Uterus (tissue), 4 donors: ENCODE data around the gene PLAAT1. TPM values are rescaled to one million over a fixed set of nuclear protein-coding genes. Genes with fewer than 3 reads are reported as not detected.

Experiments
- DNase-seq, 2 donors: peaks; one replicate each; pipeline ENCODE4 v3.0.0-alpha.2; 2019 to 2020
- H3K27ac ChIP-seq, 2 donors: fragments of 200-600 bp; sonication (generic); 1 replicate in 1 of 2; 2 replicates in 1 of 2; pipeline ENCODE4 v1.5.1; 2016 to 2018
- H3K27me3 ChIP-seq, 2 donors: fragments of 200-600 bp; sonication (generic); one replicate each; pipeline ENCODE4 v1.5.1; 2018 to 2019; ENCODE audit warnings: control low read depth in 1 of 2
- H3K36me3 ChIP-seq, 2 donors: fragments of 200-600 bp; sonication (generic); one replicate each; pipeline ENCODE4 v1.5.1; 2019; ENCODE audit warnings: control low read depth in 1 of 2
- H3K4me1 ChIP-seq, 2 donors: fragments of 200-600 bp; sonication (generic); one replicate each; pipeline ENCODE4 v1.5.1; 2018 to 2019; ENCODE audit warnings: control low read depth in 1 of 2
- H3K4me3 ChIP-seq, 2 donors: fragments of 200-600 bp; sonication (generic); 1 replicate in 1 of 2; 2 replicates in 1 of 2; pipeline ENCODE4 v1.5.1; 2018 to 2019; ENCODE audit warnings: mild to moderate bottlenecking in 1 of 2
- H3K9me3 ChIP-seq, 2 donors: fragments of 200-600 bp; sonication (generic); one replicate each; pipeline ENCODE4 v1.5.1; 2019; ENCODE audit warnings: control low read depth in 1 of 2
- POLR2A ChIP-seq, 2 donors: fragments of 450-650 bp; IDR thresholded peaks; one replicate each; pipeline ENCODE4 v1.6.1; 2016; ENCODE audit warnings: antibody characterized with exemption in 2 of 2, mild to moderate bottlenecking in 1 of 2, moderate library complexity in 1 of 2
- intact Hi-C: fragments of 100-400 bp; cut with DNase I; formaldehyde crosslinking; loops from one replicate; pipeline ENCODE4 v1.15.1; 2023; ENCODE audit warnings: low total_unique reads
- total RNA-seq, 4 donors: library from RNA; depleted of rRNA in 3 of 4; stranded (reverse); fragments of >200 nt in 3 of 4; gene quantifications; one replicate each; pipeline versions ENCODE4 v1.1.0 to v1.2.4, GENCODE V29; 2014 to 2023
- TF ChIP-seq, protein P1 (sequence below), 4 experiments: fragments of 200-600 bp in 2 of 4; fragments of 450-650 bp in 2 of 4; sonication (generic) in 2 of 4; IDR thresholded peaks; one replicate each; pipeline ENCODE4 v1.5.1; 2016 to 2019; ENCODE audit warnings: antibody characterized with exemption in 4 of 4, mild to moderate bottlenecking in 2 of 4, moderate library complexity in 1 of 4
- donor health status: DM: yes; HTN: yes; CAD: no.

The PLAAT1 gene
- 1 to 10 TPM in 1 of 4 donors, not detected in 3; 1.4 TPM for total RNA-seq

DNA sequence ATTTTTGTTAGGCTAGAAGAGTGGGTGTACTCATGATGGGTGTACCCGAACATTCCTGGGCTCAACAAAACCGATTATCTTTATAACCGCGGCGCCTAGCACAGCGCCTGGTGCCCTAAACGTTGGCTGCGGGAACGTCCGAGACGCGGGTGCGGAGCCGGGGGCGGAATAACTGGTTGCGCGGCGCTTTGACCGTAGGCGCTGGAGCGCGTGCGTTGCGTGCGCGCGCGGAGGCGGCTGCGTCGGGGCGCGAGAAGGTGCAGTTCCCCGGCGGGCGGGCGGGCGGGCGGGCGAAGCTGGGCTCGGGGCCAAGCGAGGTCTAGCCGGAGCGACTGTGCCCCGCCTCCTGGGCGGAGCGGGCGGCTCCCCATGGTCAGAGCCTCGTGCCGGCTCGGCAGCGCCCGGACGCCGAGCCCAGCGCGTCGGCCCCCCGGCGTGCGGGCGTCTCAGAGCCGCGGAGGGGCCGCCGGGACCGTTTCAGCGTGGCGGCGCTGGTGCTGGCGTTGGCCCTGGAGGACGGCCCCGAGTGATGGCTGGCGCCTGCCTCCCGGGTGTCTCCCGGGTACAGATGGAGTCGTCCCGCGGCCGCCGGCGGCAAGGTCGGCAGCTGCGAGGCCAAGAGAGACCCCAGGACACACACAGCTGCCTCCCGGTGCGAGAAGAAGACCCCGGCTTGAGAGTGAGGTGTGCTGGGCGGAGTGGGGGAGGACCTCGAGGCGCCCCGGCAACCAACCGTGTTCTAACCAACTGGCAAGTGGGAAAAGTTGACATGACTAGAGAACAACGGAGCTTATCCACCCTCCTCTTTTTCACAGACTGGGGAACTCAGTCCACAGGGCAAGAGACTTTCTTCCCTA is at the start of gene PLAAT1:
Gene PLAAT1, plus strand, starts transcription at position 373 of the 857 bp plus-strand sequence. CDS start 14,429 bp downstream, outside the sequence.
- intact Hi-C loops = no loop called here
- no peaks in the 10 kb centered on the region for H3K36me3 ChIP-seq
- H3K27ac ChIP-seq = peak within 1 kb of the TSS; percentile 55 to 68
- H3K4me3 ChIP-seq = peak within 1 kb of the TSS; percentile 38 to 43
- no peaks in the 10 kb centered on the region for H3K27me3 ChIP-seq
- no peaks in the 10 kb centered on the region for H3K4me1 ChIP-seq
- no peaks in the 10 kb centered on the region for H3K9me3 ChIP-seq
- peak; percentile 35 to 60 for DNase-seq
- TF ChIP-seq POLR2A (IDR thresholded peaks at IDR 0.05) = no peak
- TF ChIP-seq, protein P1, sequence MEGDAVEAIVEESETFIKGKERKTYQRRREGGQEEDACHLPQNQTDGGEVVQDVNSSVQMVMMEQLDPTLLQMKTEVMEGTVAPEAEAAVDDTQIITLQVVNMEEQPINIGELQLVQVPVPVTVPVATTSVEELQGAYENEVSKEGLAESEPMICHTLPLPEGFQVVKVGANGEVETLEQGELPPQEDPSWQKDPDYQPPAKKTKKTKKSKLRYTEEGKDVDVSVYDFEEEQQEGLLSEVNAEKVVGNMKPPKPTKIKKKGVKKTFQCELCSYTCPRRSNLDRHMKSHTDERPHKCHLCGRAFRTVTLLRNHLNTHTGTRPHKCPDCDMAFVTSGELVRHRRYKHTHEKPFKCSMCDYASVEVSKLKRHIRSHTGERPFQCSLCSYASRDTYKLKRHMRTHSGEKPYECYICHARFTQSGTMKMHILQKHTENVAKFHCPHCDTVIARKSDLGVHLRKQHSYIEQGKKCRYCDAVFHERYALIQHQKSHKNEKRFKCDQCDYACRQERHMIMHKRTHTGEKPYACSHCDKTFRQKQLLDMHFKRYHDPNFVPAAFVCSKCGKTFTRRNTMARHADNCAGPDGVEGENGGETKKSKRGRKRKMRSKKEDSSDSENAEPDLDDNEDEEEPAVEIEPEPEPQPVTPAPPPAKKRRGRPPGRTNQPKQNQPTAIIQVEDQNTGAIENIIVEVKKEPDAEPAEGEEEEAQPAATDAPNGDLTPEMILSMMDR (IDR thresholded peaks at IDR 0.05) = no peak

DNA sequence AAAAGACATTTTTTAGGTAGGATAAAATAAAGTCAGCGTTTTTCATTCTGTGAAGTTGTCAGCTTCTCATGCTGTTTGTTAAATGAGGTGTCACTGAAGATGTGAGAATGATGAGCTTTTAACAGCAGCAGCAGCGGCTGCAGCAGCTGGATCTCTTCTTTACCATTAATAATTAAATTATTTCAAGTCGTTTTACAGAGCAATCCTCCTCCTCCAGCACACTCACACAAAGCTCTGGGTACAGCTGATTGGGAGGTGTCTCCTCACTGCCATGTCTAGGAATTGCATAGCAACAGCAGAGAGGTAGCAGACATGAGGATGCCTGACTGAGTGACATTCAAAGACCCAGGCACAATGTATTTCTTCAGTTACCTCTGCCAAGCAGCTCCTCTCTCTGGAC is 46.7 kb upstream of the PLAAT1 start:
- H3K9me3 ChIP-seq = no peaks in the 10 kb centered on the region
- no peaks in the 10 kb centered on the region for H3K4me1 ChIP-seq
- no peaks in the 10 kb centered on the region for H3K36me3 ChIP-seq
- no peak for DNase-seq
- H3K27ac ChIP-seq = no peak overlapping the region
- intact Hi-C loops = no loop called here
- TF ChIP-seq, protein P1 (IDR thresholded peaks at IDR 0.05) = no peak
- no peak for TF ChIP-seq POLR2A (IDR thresholded peaks at IDR 0.05)
- no peak overlapping the region for H3K4me3 ChIP-seq
- H3K27me3 ChIP-seq = no peaks in the 10 kb centered on the region

DNA sequence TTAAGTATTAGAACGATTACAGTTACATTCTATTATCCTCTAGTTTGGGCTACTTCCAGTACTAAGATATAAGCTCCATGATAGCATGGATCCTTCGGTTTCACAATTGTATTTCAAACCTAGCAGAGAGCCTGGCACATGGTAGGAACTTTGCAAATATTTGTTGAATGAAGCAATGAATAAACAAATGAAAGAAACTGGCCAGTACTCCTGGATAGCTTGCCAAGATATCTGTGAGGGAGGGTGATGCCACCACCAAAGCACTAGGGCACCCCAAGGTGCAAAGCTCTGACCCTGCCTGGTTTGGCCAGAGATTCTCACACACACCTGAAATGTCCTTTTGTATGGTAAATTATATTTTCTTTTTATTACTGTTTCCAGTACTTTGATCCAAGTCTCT is 44.3 kb upstream of the PLAAT1 start:
- H3K4me1 ChIP-seq = no peaks in the 10 kb centered on the region
- intact Hi-C loops = no loop called here
- H3K4me3 ChIP-seq = no peak overlapping the region
- H3K27ac ChIP-seq = no peak overlapping the region
- H3K36me3 ChIP-seq = no peaks in the 10 kb centered on the region
- TF ChIP-seq, protein P1 (IDR thresholded peaks at IDR 0.05) = no peak
- no peak for TF ChIP-seq POLR2A (IDR thresholded peaks at IDR 0.05)
- H3K27me3 ChIP-seq = no peaks in the 10 kb centered on the region
- H3K9me3 ChIP-seq = no peaks in the 10 kb centered on the region
- no peak for DNase-seq

DNA sequence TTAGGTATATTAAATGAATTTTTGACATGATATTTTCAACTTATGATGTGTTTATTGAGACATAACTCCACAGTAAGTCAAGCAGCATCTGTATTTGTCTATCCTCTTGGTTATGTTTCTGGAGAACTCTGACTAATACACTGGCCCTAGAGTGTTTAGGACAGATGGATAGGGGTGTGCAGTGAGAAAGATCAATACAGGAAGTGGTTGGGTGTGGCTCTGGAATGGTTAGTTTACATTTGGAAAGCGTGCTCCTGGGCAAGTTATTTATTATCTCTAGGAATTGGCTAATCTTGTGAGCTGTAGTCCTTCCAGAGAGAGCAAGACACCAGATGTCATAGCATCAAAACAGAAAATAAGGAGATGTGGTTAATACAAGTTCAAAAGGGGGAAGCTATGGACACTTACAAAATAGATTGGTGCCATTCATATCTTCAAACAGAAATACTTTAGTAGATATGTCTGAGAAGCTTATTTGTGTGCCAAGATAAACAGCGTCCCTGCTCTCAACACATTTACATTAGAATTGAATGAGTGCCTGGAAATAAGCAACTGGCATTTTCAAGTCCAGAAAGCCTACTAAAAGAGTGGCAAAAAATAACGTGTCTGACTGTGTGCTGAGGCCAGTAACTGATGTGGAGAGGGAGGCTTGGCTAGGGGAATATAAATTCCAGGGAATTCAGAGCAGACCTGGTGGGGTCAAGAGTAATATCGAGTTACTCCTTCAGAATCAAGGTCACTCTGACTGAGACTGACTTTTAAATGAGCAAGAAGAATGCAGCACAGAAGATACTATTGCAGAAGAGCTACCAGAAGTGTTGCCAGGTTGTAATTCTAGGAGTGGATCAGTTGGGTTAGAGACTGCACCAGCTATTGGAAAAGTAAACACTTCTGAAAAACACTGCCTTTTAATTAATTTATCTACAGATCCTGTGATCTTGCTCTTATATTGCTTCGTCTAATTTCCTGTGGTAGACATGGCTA is 33.4 kb upstream of the PLAAT1 start:
- Histone ChIP-seq H3K4me3 (no peak overlapping the region), H3K27ac (no peak overlapping the region), H3K4me1 (no peaks in the 10 kb centered on the region), H3K27me3 (no peaks in the 10 kb centered on the region), H3K9me3 (no peaks in the 10 kb centered on the region), H3K36me3 (no peaks in the 10 kb centered on the region)
- TF ChIP-seq, protein P1 (IDR thresholded peaks at IDR 0.05) = no peak
- no peak for TF ChIP-seq POLR2A (IDR thresholded peaks at IDR 0.05)
- no peak for DNase-seq
- intact Hi-C loops = no loop called here
